K562 (cell line): ENCODE data around the gene RBSN. TPM values are rescaled to one million over a fixed set of nuclear protein-coding genes. Genes with fewer than 3 reads are reported as not detected.
A peak's percentile ranks its signal among the peaks of the same experiment; 100 is the strongest.

Experiments used
- ATAC-seq: fragments of 200-7000 bp; cut with Tn5 transposase; 3 replicates; pipeline ENCODE4 v1.9.1; 2020; ENCODE audit warnings: moderate library complexity
- BruUV-seq: library from RNA; stranded (reverse); fragments of 400-500 nt; replicated peaks from 2 replicates; lab custom pipeline; 2021; lab: Mats Ljungman, UMichigan
- CTCF ChIA-PET: fragments of 300-600 bp; formaldehyde crosslinking; extraction: SDS; loops from one replicate; lab custom pipeline; 2021; ENCODE audit warnings: low intra/inter-chr PET ratio; lab: Yijun Ruan, JAX
- POLR2A ChIA-PET: fragments of 300-600, 350-650 bp; sonication (Branson Sonifier 250); formaldehyde crosslinking; extraction: SDS; loops from one replicate; lab custom pipeline; 2021; ENCODE audit warnings: antibody characterized with exemption, inconsistent platforms; lab: Yijun Ruan, JAX
- DNase-seq, 4 experiments: peaks; one replicate each; pipeline versions ENCODE4 v3.0.0 to v3.0.0-alpha.2; 2011 to 2018; ENCODE audit warnings: low spot score in 3 of 4, mixed read lengths in 3 of 4; ENCODE audit errors: extremely low read depth in 1 of 4
- FAIRE-seq: peaks from 2 replicates; lab custom pipeline; 2011; peaks lifted over from hg19 to GRCh38; lab: Jason Lieb, UNC
- H2AFZ ChIP-seq: 2 replicates; pipeline ENCODE4 v1.6.0; 2011; ENCODE audit warnings: low read depth, low read length, control low read depth, inconsistent platforms
- H3K27ac ChIP-seq: fragments of 200-600 bp; 3 replicates; pipeline ENCODE4 v1.8.0; 2011; ENCODE audit warnings: low read depth, mild to moderate bottlenecking, control low read depth, inconsistent platforms, low read length, moderate library complexity, mixed read lengths; ENCODE audit errors: extremely low read depth
- H3K27me3 ChIP-seq, 2 experiments: fragments of 300-600 bp in 1 of 2; 2 replicates in 1 of 2; 3 replicates in 1 of 2; pipeline versions ENCODE4 v1.6.0 to v1.8.0; 2011; ENCODE audit warnings: inconsistent platforms in 2 of 2, low read length in 2 of 2, mild to moderate bottlenecking in 1 of 2, mixed read lengths in 1 of 2, moderate library complexity in 1 of 2; ENCODE audit not compliant: control insufficient read depth in 2 of 2, insufficient read depth in 2 of 2
- H3K36me3 ChIP-seq: fragments of 300-600 bp; 3 replicates; pipeline ENCODE4 v1.8.0; 2011; ENCODE audit warnings: mild to moderate bottlenecking, low read length, inconsistent platforms; ENCODE audit not compliant: control insufficient read depth, insufficient read depth
- H3K4me1 ChIP-seq, 2 experiments: fragments of 200-600 bp in 1 of 2; replicated peaks in 1 of 2; 2 replicates in 1 of 2; 3 replicates in 1 of 2; pipeline versions ENCODE4 v1.5.1 to v1.8.0; 2011; ENCODE audit warnings: inconsistent platforms in 2 of 2, low read length in 2 of 2, mild to moderate bottlenecking in 1 of 2, mixed read lengths in 1 of 2, moderate library complexity in 1 of 2; ENCODE audit not compliant: control insufficient read depth in 2 of 2, insufficient read depth in 2 of 2
- H3K4me2 ChIP-seq: 2 replicates; pipeline ENCODE4 v1.6.1; 2011; ENCODE audit warnings: low read length, control low read depth, inconsistent platforms, mixed read lengths; ENCODE audit not compliant: insufficient read depth
- H3K4me3 ChIP-seq: fragments of 200-600 bp; sonication (generic), shearing (Covaris generic); 2 replicates; pipeline ENCODE4 v1.5.1; 2016; ENCODE audit warnings: control low read depth, inconsistent platforms
- H3K79me2 ChIP-seq: fragments of 200-600 bp; 3 replicates; pipeline ENCODE4 v1.8.0; 2011; ENCODE audit warnings: low read length, inconsistent platforms; ENCODE audit not compliant: control insufficient read depth, insufficient read depth
- H3K9ac ChIP-seq, 2 experiments: 2 replicates each; pipeline versions ENCODE4 v1.6.0 to v1.6.1; 2011; ENCODE audit warnings: low read depth in 2 of 2, low read length in 2 of 2, control low read depth in 1 of 2, inconsistent platforms in 1 of 2, mild to moderate bottlenecking in 1 of 2, mixed read lengths in 1 of 2; ENCODE audit not compliant: insufficient read depth in 1 of 2
- H3K9me1 ChIP-seq: one replicate; pipeline ENCODE4 v1.6.0; 2011; ENCODE audit warnings: inconsistent platforms, mild to moderate bottlenecking, low read length, moderate library complexity; ENCODE audit not compliant: control insufficient read depth, insufficient read depth
- H3K9me3 ChIP-seq: replicated peaks from 2 replicates; pipeline ENCODE4 v1.5.1; 2011; ENCODE audit warnings: low read depth, low read length, inconsistent platforms; ENCODE audit not compliant: control insufficient read depth, insufficient read depth
- H4K20me1 ChIP-seq: replicated peaks from 2 replicates; pipeline ENCODE4 v1.6.1; 2011; ENCODE audit warnings: low read length, inconsistent platforms, mixed read lengths; ENCODE audit not compliant: control insufficient read depth, insufficient read depth
- MCM7 ChIP-seq, 2 experiments: fragments of 450-650 bp; IDR thresholded peaks; 2 replicates each; pipeline ENCODE4 v1.6.1; 2016 to 2018
- WGBS: fragments of 100-300 bp; shearing (Covaris generic); methylation state at CpG from one replicate; pipeline ENCODE4 v1.1.6; 2016; ENCODE audit warnings: low coverage, mixed read lengths; ENCODE audit not compliant: insufficient coverage; ENCODE audit errors: missing lambda C conversion rate; 5-methylcytosine and 5-hydroxymethylcytosine counted together
- in situ Hi-C: fragments of 300-500 bp; cut with MboI; formaldehyde crosslinking; loops from 4 replicates; pipeline ENCODE4 v1.15.0; 2018; ENCODE audit warnings: inconsistent platforms, mixed read lengths
- intact Hi-C: fragments of 100-400 bp; cut with micrococcal nuclease; formaldehyde crosslinking; loops from 2 replicates; pipeline ENCODE4 v1.14.2; 2022
- polyA plus RNA-seq, 8 experiments: library from polyadenylated mRNA; depleted of rRNA in 4 of 8; stranded (reverse) in 5 of 8; unstranded in 3 of 8; fragments of >200 nt; fragmentation: Nextera tagmentation in 2 of 8; fragmentation: Illumina TruSeq in 1 of 8; extraction: Ambion mirVana in 2 of 8; extraction: Trizol in 1 of 8; gene quantifications; 2 replicates each; pipeline versions ENCODE4 v1.2.1 to v1.2.3, GENCODE V29; 2011 to 2014; ENCODE audit warnings: inconsistent platforms in 1 of 8, missing spikeins in 1 of 8
- total RNA-seq, 7 experiments: library from RNA; depleted of rRNA in 6 of 7; stranded (reverse); fragments of >200 nt in 6 of 7; fragmentation: Illumina TruSeq in 2 of 7; extraction: Trizol in 2 of 7; gene quantifications; 2 replicates each; pipeline versions ENCODE4 v1.2.1 to v1.2.3, GENCODE V29; 2011 to 2021; ENCODE audit warnings: low replicate concordance in 1 of 7

RBSN gene
- total and polyA plus RNA-seq, 9 of the 15 experiments (the other 6 are each of a cell fraction or from before 2014, with no cell fraction given): 2.9 to 19.6 (median 15.0) TPM

DNA sequence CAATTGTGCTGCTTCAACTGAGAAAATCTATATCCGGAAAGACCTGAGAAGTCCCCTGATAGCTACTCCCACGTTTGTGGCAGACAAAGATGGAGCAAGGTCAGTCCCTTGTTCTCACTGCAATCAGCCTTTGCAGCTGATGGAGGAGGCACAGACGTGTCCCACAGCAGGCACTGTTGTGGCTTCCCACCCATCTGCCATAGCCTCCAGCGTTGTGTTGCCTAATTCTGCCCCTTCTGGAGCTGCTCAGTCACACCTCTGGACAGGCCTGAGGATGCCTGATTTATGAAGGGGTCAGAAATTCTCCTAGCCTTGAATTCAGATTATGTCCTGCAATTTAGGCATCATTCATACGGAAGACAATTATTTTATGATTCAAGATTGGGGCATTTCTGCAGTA is 75.7 kb downstream of the RBSN start:
- no peak for TF ChIP-seq MCM7 (IDR thresholded peaks at IDR 0.05)
- peaks cover 74% of the 10 kb centered on the region for H3K36me3 ChIP-seq
- 53% methylated on average over 5 of the region's 5 CpGs for WGBS

More for the DNA sequence above, 75.7 kb downstream of the RBSN start:
- intact Hi-C loops: no loop called here
- BruUV-seq: no TSS peak
- no peaks in the 10 kb centered on the region for H3K27me3 ChIP-seq
- in situ Hi-C loops: no loop called here
- no peak for ATAC-seq
- no peak overlapping the region for H3K4me3 ChIP-seq
- no peak for FAIRE-seq
- H3K9ac ChIP-seq: peak overlapping the region in 1 of 2 experiments; percentile 57; a peak in 1 of 4 replicates
- no peaks in the 10 kb centered on the region for H3K79me2 ChIP-seq
- H3K27ac ChIP-seq: no peak overlapping the region
- H3K9me3 ChIP-seq: no peaks in the 10 kb centered on the region
- ChIA-PET POLR2A (interaction anchor here (0.6 to 1.9 kb wide), 3 partner anchors 12 to 307 kb away, joined by 3 to 8 read pairs (median 3); no protein-coding TSS in a partner anchor), CTCF (no interaction called here)
- peak in 1 of 4 experiments; percentile 15 for DNase-seq
- H3K4me1 ChIP-seq: no peaks in the 10 kb centered on the region
- peaks cover 6% of the 10 kb centered on the region; the same call in 1 of the 2 replicates for H4K20me1 ChIP-seq
- no peak overlapping the region for H2AFZ ChIP-seq
- no peak overlapping the region for H3K4me2 ChIP-seq
- no peaks in the 10 kb centered on the region for H3K9me1 ChIP-seq

Other genes starting within 250 kb of the RBSN start
- 10.8 and 17.3 TPM in 2 replicates for gene NR2C2, start 151.6 kb downstream of the RBSN start, total RNA-seq (2014; rRNA removed)
- 17.7 and 18.7 TPM in 2 replicates for gene NR2C2, start 151.6 kb downstream of the RBSN start, total RNA-seq (2014; rRNA removed; fragmentation: Illumina TruSeq; extraction: Trizol)
- gene NR2C2, start 151.6 kb downstream of the RBSN start, total RNA-seq (2015; rRNA removed; fragmentation: Illumina TruSeq; extraction: Trizol): 14.6 and 15.8 TPM in 2 replicates
- 32.9 and 33.0 TPM in 2 replicates for gene NR2C2, start 151.6 kb downstream of the RBSN start, total RNA-seq (2021)
- gene NR2C2, start 151.6 kb downstream of the RBSN start, polyA plus RNA-seq (2011; rRNA removed): 17.3 and 21.8 TPM in 2 replicates
- gene NR2C2, start 151.6 kb downstream of the RBSN start, polyA plus RNA-seq (2014; fragmentation: Illumina TruSeq; extraction: Trizol): 20.4 and 22.3 TPM in 2 replicates
- gene NR2C2, start 151.6 kb downstream of the RBSN start, polyA plus RNA-seq (2014; fragmentation: Nextera tagmentation; extraction: Ambion mirVana): 1 to 10 TPM; 6.1 to 6.4 TPM
- 13.9 and 18.0 TPM in 2 replicates for gene NR2C2, start 151.6 kb downstream of the RBSN start, polyA plus RNA-seq (2014; rRNA removed)
- 78.2 and 98.6 TPM in 2 replicates for gene MRPS25, start 33.8 kb downstream of the RBSN start, total RNA-seq (2014; rRNA removed)
- 75.1 and 77.8 TPM in 2 replicates for gene MRPS25, start 33.8 kb downstream of the RBSN start, total RNA-seq (2014; rRNA removed; fragmentation: Illumina TruSeq; extraction: Trizol)
- gene MRPS25, start 33.8 kb downstream of the RBSN start, total RNA-seq (2015; rRNA removed; fragmentation: Illumina TruSeq; extraction: Trizol): 75.2 and 90.2 TPM in 2 replicates
- gene MRPS25, start 33.8 kb downstream of the RBSN start, total RNA-seq (2021): 129 and 132 TPM in 2 replicates
- gene MRPS25, start 33.8 kb downstream of the RBSN start, polyA plus RNA-seq (2011; rRNA removed): 72.6 and 105 TPM in 2 replicates
- 86.8 and 110 TPM in 2 replicates for gene MRPS25, start 33.8 kb downstream of the RBSN start, polyA plus RNA-seq (2014; fragmentation: Illumina TruSeq; extraction: Trizol)
- gene MRPS25, start 33.8 kb downstream of the RBSN start, polyA plus RNA-seq (2014; fragmentation: Nextera tagmentation; extraction: Ambion mirVana): 10 to 100 TPM; 34.3 to 65.1 TPM
- 125 and 144 TPM in 2 replicates for gene MRPS25, start 33.8 kb downstream of the RBSN start, polyA plus RNA-seq (2014; rRNA removed)
- gene CAPN7, start 107.1 kb upstream of the RBSN start, total RNA-seq (2014; rRNA removed): 27.0 and 32.7 TPM in 2 replicates
- gene CAPN7, start 107.1 kb upstream of the RBSN start, total RNA-seq (2014; rRNA removed; fragmentation: Illumina TruSeq; extraction: Trizol): 33.4 and 35.3 TPM in 2 replicates
- gene CAPN7, start 107.1 kb upstream of the RBSN start, total RNA-seq (2015; rRNA removed; fragmentation: Illumina TruSeq; extraction: Trizol): 31.7 and 37.5 TPM in 2 replicates
- 42.6 and 42.7 TPM in 2 replicates for gene CAPN7, start 107.1 kb upstream of the RBSN start, total RNA-seq (2021)
- 28.1 and 36.4 TPM in 2 replicates for gene CAPN7, start 107.1 kb upstream of the RBSN start, polyA plus RNA-seq (2011; rRNA removed)
- gene CAPN7, start 107.1 kb upstream of the RBSN start, polyA plus RNA-seq (2014; fragmentation: Illumina TruSeq; extraction: Trizol): 24.8 and 32.6 TPM in 2 replicates
- 1 to 10 TPM; 6.5 to 10.0 TPM for gene CAPN7, start 107.1 kb upstream of the RBSN start, polyA plus RNA-seq (2014; fragmentation: Nextera tagmentation; extraction: Ambion mirVana)
- 23.3 TPM in 2 replicates for gene CAPN7, start 107.1 kb upstream of the RBSN start, polyA plus RNA-seq (2014; rRNA removed)
- gene SH3BP5, start 233.4 kb upstream of the RBSN start, total RNA-seq (2014; rRNA removed): 14.9 and 17.1 TPM in 2 replicates
- gene SH3BP5, start 233.4 kb upstream of the RBSN start, total RNA-seq (2014; rRNA removed; fragmentation: Illumina TruSeq; extraction: Trizol): 13.5 and 15.2 TPM in 2 replicates
- 12.2 and 13.5 TPM in 2 replicates for gene SH3BP5, start 233.4 kb upstream of the RBSN start, total RNA-seq (2015; rRNA removed; fragmentation: Illumina TruSeq; extraction: Trizol)
- gene SH3BP5, start 233.4 kb upstream of the RBSN start, total RNA-seq (2021): 13.9 and 18.6 TPM in 2 replicates
- 26.2 and 29.0 TPM in 2 replicates for gene SH3BP5, start 233.4 kb upstream of the RBSN start, polyA plus RNA-seq (2011; rRNA removed)
- gene SH3BP5, start 233.4 kb upstream of the RBSN start, polyA plus RNA-seq (2014; fragmentation: Illumina TruSeq; extraction: Trizol): 22.0 and 28.0 TPM in 2 replicates
- 1 to 10 TPM; 2.9 to 3.5 TPM for gene SH3BP5, start 233.4 kb upstream of the RBSN start, polyA plus RNA-seq (2014; fragmentation: Nextera tagmentation; extraction: Ambion mirVana)
- gene SH3BP5, start 233.4 kb upstream of the RBSN start, polyA plus RNA-seq (2014; rRNA removed): 23.4 and 24.7 TPM in 2 replicates